Liver (tissue), 9 donors: ENCODE data around the gene CEP95. TPM values are rescaled to one million over a fixed set of nuclear protein-coding genes. Genes with fewer than 3 reads are reported as not detected.

ENCODE experiments used
- DNase-seq: peaks from one replicate; pipeline ENCODE4 v3.0.0-alpha.2; 2017; ENCODE audit warnings: low spot score
- H3K27ac ChIP-seq, 2 donors: one replicate each; pipeline ENCODE4 v1.7.0; 2013; ENCODE audit warnings: inconsistent platforms in 2 of 2, low read length in 2 of 2, control low read depth in 1 of 2, low read depth in 1 of 2, mild to moderate bottlenecking in 1 of 2
- H3K27me3 ChIP-seq, 4 donors: one replicate each; pipeline versions ENCODE4 v1.6.1 to v1.7.0; 2013; ENCODE audit warnings: low read length in 3 of 4, inconsistent platforms in 1 of 4, mild to moderate bottlenecking in 1 of 4, moderate library complexity in 1 of 4; ENCODE audit not compliant: control insufficient read depth in 4 of 4, insufficient read depth in 4 of 4
- H3K36me3 ChIP-seq, 4 donors: one replicate each; pipeline versions ENCODE4 v1.6.1 to v1.7.0; 2013; ENCODE audit warnings: low read length in 3 of 4, mild to moderate bottlenecking in 3 of 4, low read depth in 1 of 4, moderate library complexity in 1 of 4; ENCODE audit not compliant: control insufficient read depth in 4 of 4, insufficient read depth in 3 of 4
- H3K4me1 ChIP-seq, 4 donors: one replicate each; pipeline versions ENCODE4 v1.6.1 to v1.7.0; 2013; ENCODE audit warnings: low read length in 3 of 4, mild to moderate bottlenecking in 3 of 4, moderate library complexity in 1 of 4; ENCODE audit not compliant: control insufficient read depth in 4 of 4, insufficient read depth in 4 of 4
- H3K4me3 ChIP-seq, 3 donors: one replicate each; pipeline versions ENCODE4 v1.6.1 to v1.7.0; 2013; ENCODE audit warnings: low read length in 3 of 3, control low read depth in 1 of 3, low read depth in 1 of 3, mild to moderate bottlenecking in 1 of 3
- H3K9ac ChIP-seq, 2 donors: one replicate each; pipeline ENCODE4 v1.7.0; 2013; ENCODE audit warnings: low read length in 2 of 2, mild to moderate bottlenecking in 2 of 2, moderate library complexity in 2 of 2, control low read depth in 1 of 2, low read depth in 1 of 2
- H3K9me3 ChIP-seq, 4 donors: one replicate each; pipeline versions ENCODE4 v1.6.1 to v1.7.0; 2013; ENCODE audit warnings: low read length in 3 of 4; ENCODE audit not compliant: control insufficient read depth in 4 of 4
- EGR1 ChIP-seq, 2 donors: IDR thresholded peaks; 2 replicates each; pipeline ENCODE4 v1.6.1; 2016 to 2018; ENCODE audit warnings: antibody characterized with exemption in 2 of 2, low read depth in 2 of 2
- FOXA1 ChIP-seq: IDR thresholded peaks from 2 replicates; pipeline ENCODE4 v1.6.1; 2016; ENCODE audit warnings: antibody characterized with exemption
- FOXA2 ChIP-seq: IDR thresholded peaks from 2 replicates; pipeline ENCODE4 v1.6.1; 2016; ENCODE audit warnings: antibody characterized with exemption
- GABPA ChIP-seq, 2 donors: IDR thresholded peaks in 1 of 2; conservative IDR thresholded peaks in 1 of 2; 2 replicates each; pipeline ENCODE4 v1.6.1; 2016; ENCODE audit warnings: antibody characterized with exemption in 2 of 2, mild to moderate bottlenecking in 1 of 2, moderate library complexity in 1 of 2
- HNF4A ChIP-seq, 2 donors: conservative IDR thresholded peaks; 2 replicates each; pipeline ENCODE4 v1.6.1; 2016; ENCODE audit warnings: antibody characterized with exemption in 2 of 2, mild to moderate bottlenecking in 2 of 2
- HNF4G ChIP-seq: IDR thresholded peaks from 2 replicates; pipeline ENCODE4 v1.6.1; 2016; ENCODE audit warnings: antibody characterized with exemption
- JUND ChIP-seq, 2 donors: IDR thresholded peaks; 2 replicates each; pipeline ENCODE4 v1.6.1; 2016; ENCODE audit warnings: antibody characterized with exemption in 2 of 2
- MAX ChIP-seq: IDR thresholded peaks from 2 replicates; pipeline ENCODE4 v1.6.1; 2016; ENCODE audit warnings: antibody characterized with exemption
- NR2F2 ChIP-seq: IDR thresholded peaks from 2 replicates; pipeline ENCODE4 v1.6.1; 2016; ENCODE audit warnings: antibody characterized with exemption
- RAD21 ChIP-seq, 2 donors: IDR thresholded peaks; 2 replicates each; pipeline ENCODE4 v1.6.1; 2016; ENCODE audit warnings: antibody characterized with exemption in 2 of 2, mild to moderate bottlenecking in 2 of 2
- REST ChIP-seq: IDR thresholded peaks from 2 replicates; pipeline ENCODE4 v1.6.1; 2016; ENCODE audit warnings: antibody characterized with exemption, mild to moderate bottlenecking
- RXRA ChIP-seq, 2 donors: IDR thresholded peaks; 2 replicates each; pipeline ENCODE4 v1.6.1; 2017 to 2018; ENCODE audit warnings: antibody characterized with exemption in 2 of 2, mild to moderate bottlenecking in 1 of 2
- SP1 ChIP-seq: IDR thresholded peaks from 2 replicates; pipeline ENCODE4 v1.6.1; 2018; ENCODE audit warnings: antibody characterized with exemption, mild to moderate bottlenecking
- TAF1 ChIP-seq: conservative IDR thresholded peaks from 2 replicates; pipeline ENCODE4 v1.6.1; 2016; ENCODE audit warnings: antibody characterized with exemption, mild to moderate bottlenecking
- YY1 ChIP-seq: IDR thresholded peaks from 2 replicates; pipeline ENCODE4 v1.6.1; 2016; ENCODE audit warnings: antibody characterized with exemption, mild to moderate bottlenecking
- WGBS: extraction: QIAGEN DNeasy Blood & Tissue Kit; methylation state at CpG from one replicate; pipeline ENCODE4 v1.1.7; 2013; 5-methylcytosine and 5-hydroxymethylcytosine counted together
- polyA plus RNA-seq, 2 donors: library from polyadenylated mRNA; stranded (reverse) in 1 of 2; unstranded in 1 of 2; fragments of 200-250 nt in 1 of 2; fragments of >200 nt in 1 of 2; fragmentation: Nextera tagmentation in 1 of 2; extraction: Ambion mirVana in 1 of 2; gene quantifications; one replicate each; pipeline versions ENCODE4 v1.2.1 to v1.2.3, GENCODE V29; 2013 to 2015
- total RNA-seq, 2 donors: library from RNA; depleted of rRNA; stranded (reverse); fragments of >200 nt; gene quantifications; one replicate each; pipeline ENCODE4 v1.2.3, GENCODE V29; 2014
- TF ChIP-seq, protein P1 (sequence below): fragments of 150-350 bp; IDR thresholded peaks from 2 replicates; pipeline ENCODE4 v1.5.1; 2017; ENCODE audit warnings: improper control_type of control experiment, low read depth, low read length; ENCODE audit not compliant: missing input control
- TF ChIP-seq, protein P2 (sequence below): IDR thresholded peaks from 2 replicates; pipeline ENCODE4 v1.6.1; 2016; ENCODE audit warnings: antibody characterized with exemption
- TF ChIP-seq, protein P3 (sequence below): IDR thresholded peaks from 2 replicates; pipeline ENCODE4 v1.6.1; 2016; ENCODE audit warnings: antibody characterized with exemption
- donor health status: healthy.
- donor health status: healthy.
- donor health status: healthy.
- donor health status: healthy.
- donor health status: healthy.

The CEP95 gene
- total and polyA plus RNA-seq, 4 donors, result 5.3 to 23.3 (median 11.0) TPM

DNA sequence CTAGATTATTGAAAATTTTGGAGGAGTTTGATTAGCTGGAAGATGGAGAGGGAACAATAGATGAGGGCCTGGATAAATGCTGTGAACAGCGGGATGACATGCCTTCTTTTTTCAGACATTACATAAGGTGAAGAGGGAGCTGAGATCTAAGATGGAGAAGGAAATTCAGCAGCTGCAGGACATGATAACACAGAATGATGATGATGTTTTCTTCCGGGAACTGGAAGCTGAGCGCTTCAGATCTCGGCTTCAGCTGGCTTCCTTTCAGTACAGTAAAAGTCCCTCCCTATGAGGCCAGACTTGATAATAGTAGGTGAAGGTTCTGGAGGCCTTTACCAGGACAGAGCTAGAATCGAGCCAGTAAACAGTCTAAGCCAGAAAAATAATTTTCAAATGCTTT is 30.7 kb downstream of the CEP95 start:
- H3K27ac ChIP-seq, result no peak overlapping the region
- H3K9me3 ChIP-seq, result no peaks in the 10 kb centered on the region
- peaks cover 13 to 57% (median 44%) of the 10 kb centered on the region in 4 donors for H3K36me3 ChIP-seq
- no peak for DNase-seq
- no peaks in the 10 kb centered on the region for H3K27me3 ChIP-seq
- no peak overlapping the region for H3K4me3 ChIP-seq
- 79% methylated on average over 5 of the region's 5 CpGs for WGBS
- TF ChIP-seq JUND (IDR thresholded peaks at IDR 0.05), result no peak
- TF ChIP-seq, protein P1, sequence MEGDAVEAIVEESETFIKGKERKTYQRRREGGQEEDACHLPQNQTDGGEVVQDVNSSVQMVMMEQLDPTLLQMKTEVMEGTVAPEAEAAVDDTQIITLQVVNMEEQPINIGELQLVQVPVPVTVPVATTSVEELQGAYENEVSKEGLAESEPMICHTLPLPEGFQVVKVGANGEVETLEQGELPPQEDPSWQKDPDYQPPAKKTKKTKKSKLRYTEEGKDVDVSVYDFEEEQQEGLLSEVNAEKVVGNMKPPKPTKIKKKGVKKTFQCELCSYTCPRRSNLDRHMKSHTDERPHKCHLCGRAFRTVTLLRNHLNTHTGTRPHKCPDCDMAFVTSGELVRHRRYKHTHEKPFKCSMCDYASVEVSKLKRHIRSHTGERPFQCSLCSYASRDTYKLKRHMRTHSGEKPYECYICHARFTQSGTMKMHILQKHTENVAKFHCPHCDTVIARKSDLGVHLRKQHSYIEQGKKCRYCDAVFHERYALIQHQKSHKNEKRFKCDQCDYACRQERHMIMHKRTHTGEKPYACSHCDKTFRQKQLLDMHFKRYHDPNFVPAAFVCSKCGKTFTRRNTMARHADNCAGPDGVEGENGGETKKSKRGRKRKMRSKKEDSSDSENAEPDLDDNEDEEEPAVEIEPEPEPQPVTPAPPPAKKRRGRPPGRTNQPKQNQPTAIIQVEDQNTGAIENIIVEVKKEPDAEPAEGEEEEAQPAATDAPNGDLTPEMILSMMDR, result no peak
- TF ChIP-seq, protein P2, sequence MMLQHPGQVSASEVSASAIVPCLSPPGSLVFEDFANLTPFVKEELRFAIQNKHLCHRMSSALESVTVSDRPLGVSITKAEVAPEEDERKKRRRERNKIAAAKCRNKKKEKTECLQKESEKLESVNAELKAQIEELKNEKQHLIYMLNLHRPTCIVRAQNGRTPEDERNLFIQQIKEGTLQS, result no peak
- no peak for TF ChIP-seq REST
- TF ChIP-seq HNF4A (conservative IDR thresholded peaks at IDR 0.05), result no peak
- no peak for TF ChIP-seq YY1
- no peak for TF ChIP-seq SP1
- TF ChIP-seq FOXA2, result no peak
- TF ChIP-seq, protein P3, sequence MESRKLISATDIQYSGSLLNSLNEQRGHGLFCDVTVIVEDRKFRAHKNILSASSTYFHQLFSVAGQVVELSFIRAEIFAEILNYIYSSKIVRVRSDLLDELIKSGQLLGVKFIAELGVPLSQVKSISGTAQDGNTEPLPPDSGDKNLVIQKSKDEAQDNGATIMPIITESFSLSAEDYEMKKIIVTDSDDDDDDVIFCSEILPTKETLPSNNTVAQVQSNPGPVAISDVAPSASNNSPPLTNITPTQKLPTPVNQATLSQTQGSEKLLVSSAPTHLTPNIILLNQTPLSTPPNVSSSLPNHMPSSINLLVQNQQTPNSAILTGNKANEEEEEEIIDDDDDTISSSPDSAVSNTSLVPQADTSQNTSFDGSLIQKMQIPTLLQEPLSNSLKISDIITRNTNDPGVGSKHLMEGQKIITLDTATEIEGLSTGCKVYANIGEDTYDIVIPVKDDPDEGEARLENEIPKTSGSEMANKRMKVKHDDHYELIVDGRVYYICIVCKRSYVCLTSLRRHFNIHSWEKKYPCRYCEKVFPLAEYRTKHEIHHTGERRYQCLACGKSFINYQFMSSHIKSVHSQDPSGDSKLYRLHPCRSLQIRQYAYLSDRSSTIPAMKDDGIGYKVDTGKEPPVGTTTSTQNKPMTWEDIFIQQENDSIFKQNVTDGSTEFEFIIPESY, result no peak
- TF ChIP-seq EGR1 (IDR thresholded peaks at IDR 0.05; ENCODE audit: low read depth in 2 of 2), result no peak
- no peak for TF ChIP-seq FOXA1
- no peak for TF ChIP-seq NR2F2
- no peak for TF ChIP-seq GABPA (IDR thresholded peaks at IDR 0.05 in 1 of 2, conservative IDR thresholded peaks at IDR 0.05 in 1 of 2)
- TF ChIP-seq HNF4G, result no peak
- no peak for TF ChIP-seq MAX
- no peak for TF ChIP-seq TAF1
- no peak for TF ChIP-seq RAD21 (IDR thresholded peaks at IDR 0.05)
- TF ChIP-seq RXRA (IDR thresholded peaks at IDR 0.05), result no peak
- H3K9ac ChIP-seq, result no peak overlapping the region
- H3K4me1 ChIP-seq, result no peaks in the 10 kb centered on the region
